H1 (cell line): ENCODE data around the gene TTC28. TPM values are rescaled to one million over a fixed set of nuclear protein-coding genes. Genes with fewer than 3 reads are reported as not detected.

ENCODE experiments used
- CTCF ChIA-PET: fragments of 300-600 bp; sonication (Branson Sonifier 250); formaldehyde crosslinking; loops from one replicate; lab custom pipeline; 2021; ENCODE audit not compliant: partially characterized antibody; lab: Charles Lee
- POLR2A ChIA-PET: fragments of 300-600 bp; sonication (Branson Sonifier 250); formaldehyde crosslinking; loops from one replicate; lab custom pipeline; 2021; ENCODE audit warnings: inconsistent platforms; ENCODE audit not compliant: partially characterized antibody; lab: Charles Lee
- DNase-seq, 2 experiments: peaks; one replicate each; pipeline versions ENCODE4 v3.0.0 to v3.0.0-alpha.2; 2010 to 2022; ENCODE audit warnings: low spot score in 2 of 2, low read depth in 1 of 2, mixed read lengths in 1 of 2
- FAIRE-seq: peaks from 2 replicates; lab custom pipeline; 2011; peaks lifted over from hg19 to GRCh38; lab: Jason Lieb, UNC
- H2AFZ ChIP-seq: 2 replicates; pipeline ENCODE4 v1.8.1; 2012; ENCODE audit warnings: low read length, inconsistent platforms
- H2AK5ac ChIP-seq: 2 replicates; pipeline ENCODE4 v1.6.1; 2013; ENCODE audit warnings: low read depth, low read length
- H2BK120ac ChIP-seq: replicated peaks from 2 replicates; pipeline ENCODE3; 2013; ENCODE audit warnings: low read depth, low read length, inconsistent platforms
- H2BK12ac ChIP-seq: 2 replicates; pipeline ENCODE4 v1.6.1; 2013; ENCODE audit warnings: low read depth, low read length
- H2BK15ac ChIP-seq: 2 replicates; pipeline ENCODE4 v1.6.1; 2013; ENCODE audit warnings: low read length
- H2BK20ac ChIP-seq: 2 replicates; pipeline ENCODE4 v1.6.1; 2013; ENCODE audit warnings: low read length
- H2BK5ac ChIP-seq: 2 replicates; pipeline ENCODE4 v1.6.1; 2013; ENCODE audit warnings: low read depth, low read length
- H3K14ac ChIP-seq: 2 replicates; pipeline ENCODE4 v1.6.1; 2013; ENCODE audit warnings: inconsistent platforms; ENCODE audit not compliant: insufficient read length
- H3K18ac ChIP-seq: 2 replicates; pipeline ENCODE4 v1.6.1; 2013; ENCODE audit warnings: low read length; ENCODE audit errors: extremely low read depth
- H3K23ac ChIP-seq: 2 replicates; pipeline ENCODE4 v1.6.1; 2013; ENCODE audit warnings: inconsistent platforms; ENCODE audit not compliant: insufficient read length
- H3K23me2 ChIP-seq: 2 replicates; pipeline ENCODE4 v1.6.1; 2013; ENCODE audit warnings: low read depth, low read length
- H3K27ac ChIP-seq: 2 replicates; pipeline ENCODE4 v1.6.1; 2011; ENCODE audit warnings: low read depth, low read length, inconsistent platforms
- H3K27me3 ChIP-seq, 4 experiments: replicated peaks in 1 of 4; 1 replicate in 1 of 4; 2 replicates in 3 of 4; pipeline versions ENCODE4 v1.6.1 to v1.8.1; 2011 to 2013; ENCODE audit warnings: low read length in 3 of 4, mild to moderate bottlenecking in 3 of 4, inconsistent platforms in 2 of 4, mixed read lengths in 2 of 4, moderate library complexity in 1 of 4; ENCODE audit not compliant: control insufficient read depth in 3 of 4, insufficient read depth in 3 of 4; ENCODE audit errors: extremely low read depth in 1 of 4
- H3K36me3 ChIP-seq, 4 experiments: 2 replicates each; pipeline versions ENCODE4 v1.6.1 to v1.8.1; 2011 to 2013; ENCODE audit warnings: mild to moderate bottlenecking in 4 of 4, low read length in 3 of 4, moderate library complexity in 2 of 4, control low read depth in 1 of 4, inconsistent platforms in 1 of 4; ENCODE audit not compliant: insufficient read depth in 4 of 4, control insufficient read depth in 2 of 4
- H3K4ac ChIP-seq: replicated peaks from 2 replicates; pipeline ENCODE3; 2013; ENCODE audit warnings: low read length, low read depth, mixed read lengths, inconsistent platforms; ENCODE audit not compliant: insufficient read length
- H3K4me1 ChIP-seq, 4 experiments: replicated peaks in 1 of 4; 1 replicate in 1 of 4; 2 replicates in 3 of 4; pipeline versions ENCODE4 v1.6.1 to v1.8.1; 2011 to 2013; ENCODE audit warnings: low read length in 3 of 4, inconsistent platforms in 2 of 4, mixed read lengths in 1 of 4; ENCODE audit not compliant: insufficient read depth in 4 of 4, control insufficient read depth in 3 of 4
- H3K4me2 ChIP-seq, 2 experiments: 2 replicates each; pipeline versions ENCODE4 v1.6.1 to v1.8.1; 2011 to 2013; ENCODE audit warnings: low read depth in 2 of 2, low read length in 2 of 2, control low read depth in 1 of 2, inconsistent platforms in 1 of 2, mild to moderate bottlenecking in 1 of 2; ENCODE audit not compliant: insufficient read depth in 1 of 2
- H3K4me3 ChIP-seq, 4 experiments: fragments of 200-600, 300-600 bp in 1 of 4; sonication (generic), shearing (Covaris generic), sonication (Bioruptor Twin) in 1 of 4; 2 replicates each; pipeline versions ENCODE4 v1.5.1 to v1.8.1; 2011 to 2016; ENCODE audit warnings: low read length in 4 of 4, low read depth in 3 of 4, control low read depth in 2 of 4, inconsistent platforms in 2 of 4, mild to moderate bottlenecking in 2 of 4, mixed read lengths in 1 of 4, moderate library complexity in 1 of 4; ENCODE audit not compliant: insufficient read depth in 2 of 4; ENCODE audit errors: extremely low read depth in 1 of 4
- H3K56ac ChIP-seq: replicated peaks from 2 replicates; pipeline ENCODE3; 2013; ENCODE audit warnings: low read depth, mild to moderate bottlenecking, mixed read lengths, low read length, inconsistent platforms; ENCODE audit not compliant: insufficient read length
- H3K79me1 ChIP-seq: 2 replicates; pipeline ENCODE4 v1.6.1; 2013; ENCODE audit warnings: low read depth, low read length, control low read depth
- H3K79me2 ChIP-seq, 2 experiments: 2 replicates each; pipeline versions ENCODE4 v1.6.1 to v1.8.1; 2012 to 2013; ENCODE audit warnings: low read length in 2 of 2, mild to moderate bottlenecking in 2 of 2, inconsistent platforms in 1 of 2; ENCODE audit not compliant: insufficient read depth in 2 of 2, control insufficient read depth in 1 of 2
- H3K9ac ChIP-seq, 4 experiments: replicated peaks in 1 of 4; 1 replicate in 1 of 4; 2 replicates in 3 of 4; pipeline versions ENCODE4 v1.6.1 to v1.8.1; 2011 to 2013; ENCODE audit warnings: low read depth in 3 of 4, low read length in 3 of 4, control low read depth in 2 of 4, mild to moderate bottlenecking in 2 of 4, moderate library complexity in 2 of 4, inconsistent platforms in 1 of 4; ENCODE audit errors: extremely low read depth in 1 of 4
- H3K9me3 ChIP-seq, 2 experiments: 2 replicates each; pipeline versions ENCODE4 v1.6.1 to v1.8.1; 2012 to 2013; ENCODE audit warnings: mild to moderate bottlenecking in 2 of 2, moderate library complexity in 2 of 2, control low read depth in 1 of 2, inconsistent platforms in 1 of 2, low read depth in 1 of 2, low read length in 1 of 2, mixed read lengths in 1 of 2; ENCODE audit not compliant: insufficient read depth in 2 of 2
- H4K20me1 ChIP-seq, 2 experiments: replicated peaks in 1 of 2; 2 replicates each; pipeline versions ENCODE3 to v1.8.1; 2011 to 2013; ENCODE audit warnings: inconsistent platforms in 2 of 2, low read length in 2 of 2, mild to moderate bottlenecking in 1 of 2; ENCODE audit not compliant: insufficient read depth in 2 of 2, control insufficient read depth in 1 of 2
- H4K5ac ChIP-seq: 2 replicates; pipeline ENCODE4 v1.6.1; 2013; ENCODE audit warnings: low read length, low read depth, mixed read lengths, inconsistent platforms; ENCODE audit not compliant: insufficient read length
- H4K8ac ChIP-seq: 2 replicates; pipeline ENCODE4 v1.8.0; 2013; ENCODE audit warnings: mild to moderate bottlenecking, moderate library complexity, low read length, inconsistent platforms; ENCODE audit not compliant: insufficient read depth; ENCODE audit errors: extremely low read depth
- H4K91ac ChIP-seq: replicated peaks from 2 replicates; pipeline ENCODE3; 2013; ENCODE audit warnings: low read length, mixed read lengths, inconsistent platforms; ENCODE audit not compliant: insufficient read length
- ASH2L ChIP-seq: fragments of 200-600, 300-600 bp; sonication (generic); IDR thresholded peaks from one replicate; pipeline ENCODE4 v1.7.1; 2017; ENCODE audit warnings: low read length
- ATF2 ChIP-seq: IDR thresholded peaks from 2 replicates; pipeline ENCODE4 v1.6.1; 2012; ENCODE audit warnings: low read length, inconsistent platforms
- CEBPB ChIP-seq: IDR thresholded peaks from 2 replicates; pipeline ENCODE4 v1.6.1; 2012; ENCODE audit warnings: low read depth, low read length
- WGBS, 2 experiments: shearing (Covaris generic) in 1 of 2; methylation state at CpG; one replicate each; pipeline versions ENCODE4 v1.1.6 to v1.1.7; 2013 to 2015; ENCODE audit warnings: low lambda C conversion rate in 2 of 2, mixed read lengths in 2 of 2, inconsistent platforms in 1 of 2, low coverage in 1 of 2, missing lambda C conversion rate in 1 of 2; ENCODE audit not compliant: insufficient replicate concordance in 2 of 2, insufficient coverage in 1 of 2, insufficient read length in 1 of 2; ENCODE audit errors: extremely low coverage in 1 of 2, missing lambda C conversion rate in 1 of 2; 5-methylcytosine and 5-hydroxymethylcytosine counted together
- polyA plus RNA-seq, 7 experiments: library from polyadenylated mRNA; depleted of rRNA in 3 of 7; stranded (reverse) in 5 of 7; unstranded in 2 of 7; fragments of >200 nt in 5 of 7; fragments of 200-250 nt in 2 of 7; gene quantifications; 1 replicate in 5 of 7; 2 replicates in 1 of 7; 4 replicates in 1 of 7; pipeline versions ENCODE4 v1.2.1 to v1.2.3, GENCODE V29; 2011 to 2013; ENCODE audit warnings: missing spikeins in 2 of 7, mixed read lengths in 2 of 7
- total RNA-seq: library from RNA; stranded (reverse); fragmentation: NEBNext Ultra II Directional; extraction: Animal tissue kit (Norgen Biotek cat#: 25700); gene quantifications from 2 replicates; pipeline ENCODE4 v1.2.1, GENCODE V29; 2021

The TTC28 gene
- total and polyA plus RNA-seq, 2 of the 8 experiments (the other 6 are each of a cell fraction or from before 2014, with no cell fraction given) = 2.6 to 12.6 TPM

GRCh38 chr22:28711820-28712777 is 32.5 kb upstream of the TTC28 start:
- Histone ChIP-seq H3K56ac (no peak overlapping the region), H2AFZ (no peak overlapping the region), H3K4me3 (no peak overlapping the region), H3K9me3 (no peaks in the 10 kb centered on the region), H4K20me1 (no peaks in the 10 kb centered on the region), H2BK120ac (no peak overlapping the region), H4K91ac (no peak overlapping the region), H2AK5ac (no peak overlapping the region), H3K4me1 (no peaks in the 10 kb centered on the region), H3K23me2 (no peaks in the 10 kb centered on the region), H3K4me2 (no peak overlapping the region), H3K14ac (no peak overlapping the region), H3K9ac (no peak overlapping the region), H2BK5ac (no peak overlapping the region), H3K36me3 (peaks cover 0 to 41% (median 20%) of the 10 kb centered on the region in 4 experiments; a peak in 7 of 8 replicates), H4K5ac (no peak overlapping the region), H3K79me1 (no peaks in the 10 kb centered on the region), H3K79me2 (no peaks in the 10 kb centered on the region), H2BK12ac (no peak overlapping the region), H3K18ac (no peak overlapping the region), H2BK15ac (no peak overlapping the region), H3K4ac (no peak overlapping the region), H4K8ac (no peak overlapping the region), H3K27ac (no peak overlapping the region), H2BK20ac (no peak overlapping the region), H3K27me3 (no peaks in the 10 kb centered on the region), H3K23ac (no peak overlapping the region)
- 84% methylated on average over 6 of the region's 6 CpGs; no CpG with 5 or more reads in 1 of the 2 experiments for WGBS, 2 experiments
- DNase-seq (no peak), FAIRE-seq (no peak)
- ChIA-PET CTCF (interaction anchor here (0.6 to 1.3 kb wide), 3 partner anchors 8 to 946 kb away, joined by 3 to 4 read pairs (median 3); no protein-coding TSS in a partner anchor), POLR2A (no interaction called here)
- TF ChIP-seq ASH2L = no peak
- peak; percentile 52 for TF ChIP-seq CEBPB
- no peak for TF ChIP-seq ATF2
